Loucy (cell line): ENCODE measurements around the gene SYCP2.

Experiments
- H2AFZ ChIP-seq: fragments of 200-600 bp; sonication (generic); 2 replicates; pipeline ENCODE4 v1.6.0; 2016; ENCODE audit warnings: antibody characterized with exemption, mild to moderate bottlenecking, low read length, moderate library complexity
- H3F3A ChIP-seq: fragments of 200-600 bp; 2 replicates; pipeline ENCODE4 v1.6.0; 2016; ENCODE audit warnings: antibody characterized with exemption, low read depth, mild to moderate bottlenecking
- H3K27me3 ChIP-seq: fragments of 200-600 bp; sonication (generic); 2 replicates; pipeline ENCODE4 v1.6.1; 2014; ENCODE audit warnings: low read length, mild to moderate bottlenecking; ENCODE audit not compliant: insufficient read depth, poor library complexity, severe bottlenecking
- H3K36me3 ChIP-seq: fragments of 200-600 bp; sonication (generic); 2 replicates; pipeline ENCODE4 v1.6.1; 2016; ENCODE audit warnings: low read length; ENCODE audit not compliant: insufficient read depth
- H3K4me1 ChIP-seq: fragments of 200-600 bp; sonication (generic); 2 replicates; pipeline ENCODE4 v1.5.1; 2014; ENCODE audit warnings: low read length, mild to moderate bottlenecking; ENCODE audit not compliant: insufficient read depth, poor library complexity, severe bottlenecking
- H3K4me2 ChIP-seq: fragments of 200-600 bp; sonication (generic); 2 replicates; pipeline ENCODE4 v1.6.0; 2014; ENCODE audit warnings: antibody characterized with exemption, low read length, low read depth, mild to moderate bottlenecking; ENCODE audit not compliant: poor library complexity, severe bottlenecking
- H3K4me3 ChIP-seq: fragments of 200-600 bp; sonication (generic); 2 replicates; pipeline ENCODE4 v1.5.1; 2014; ENCODE audit warnings: low read length, mild to moderate bottlenecking, mixed read lengths; ENCODE audit not compliant: poor library complexity, severe bottlenecking
- H3K79me2 ChIP-seq: fragments of 200-600 bp; sonication (generic); 2 replicates; pipeline ENCODE4 v1.6.1; 2014; ENCODE audit warnings: low read length; ENCODE audit not compliant: insufficient read depth
- H3K9ac ChIP-seq: fragments of 200-600 bp; sonication (generic); 2 replicates; pipeline ENCODE4 v1.6.0; 2014; ENCODE audit warnings: mild to moderate bottlenecking, low read depth, low read length, moderate library complexity; ENCODE audit not compliant: poor library complexity, severe bottlenecking
- H3K9me2 ChIP-seq: fragments of 200-600 bp; sonication (generic); replicated peaks from 2 replicates; pipeline ENCODE4 v1.6.1; 2016; ENCODE audit warnings: low read depth, low read length, mixed read lengths
- H3K9me3 ChIP-seq: fragments of 200-600 bp; sonication (generic); 2 replicates; pipeline ENCODE4 v1.6.1; 2014; ENCODE audit warnings: mild to moderate bottlenecking, antibody characterized with exemption, low read length, low read depth; ENCODE audit not compliant: insufficient read depth
- H4K20me1 ChIP-seq: fragments of 200-600 bp; sonication (generic); 2 replicates; pipeline ENCODE4 v1.6.0; 2014; ENCODE audit warnings: antibody characterized with exemption, low read length, mild to moderate bottlenecking; ENCODE audit not compliant: insufficient read depth, poor library complexity, severe bottlenecking
- CTCF ChIP-seq: fragments of 200-600 bp; sonication (generic); conservative IDR thresholded peaks from 2 replicates; pipeline ENCODE4 v1.5.1; 2014; ENCODE audit warnings: mild to moderate bottlenecking, antibody characterized with exemption, low read length
- EZH2phosphoT487 ChIP-seq: fragments of 200-600 bp; IDR thresholded peaks from 2 replicates; pipeline ENCODE4 v1.6.1; 2018; ENCODE audit warnings: antibody characterized with exemption, mild to moderate bottlenecking, moderate library complexity, borderline replicate concordance

The SYCP2 gene

GRCh38 chr20:59863058-59863457 is 70.4 kb downstream of the SYCP2 start:
- H3K4me2 ChIP-seq = no peak overlapping the region
- no peak overlapping the region for H3K4me3 ChIP-seq
- no peaks in the 10 kb centered on the region for H3K9me2 ChIP-seq
- no peaks in the 10 kb centered on the region for H3K79me2 ChIP-seq
- no peaks in the 10 kb centered on the region for H3K27me3 ChIP-seq
- H3K9ac ChIP-seq = no peak overlapping the region
- no peaks in the 10 kb centered on the region for H4K20me1 ChIP-seq
- TF ChIP-seq EZH2phosphoT487 (no peak), CTCF (no peak)
- H2AFZ ChIP-seq = no peak overlapping the region
- H3K4me1 ChIP-seq = no peaks in the 10 kb centered on the region
- no peaks in the 10 kb centered on the region for H3K9me3 ChIP-seq
- no peaks in the 10 kb centered on the region for H3K36me3 ChIP-seq
- no peaks in the 10 kb centered on the region for H3F3A ChIP-seq

- Histone ChIP-seq H3K4me3 (no peak overlapping the region), H3K79me2 (no peaks in the 10 kb centered on the region), H3K36me3 (no peaks in the 10 kb centered on the region), H3K4me2 (no peak overlapping the region), H3F3A (no peaks in the 10 kb centered on the region), H3K9me2 (no peaks in the 10 kb centered on the region), H3K9ac (no peak overlapping the region), H3K27me3 (no peaks in the 10 kb centered on the region), H3K4me1 (no peaks in the 10 kb centered on the region), H4K20me1 (no peaks in the 10 kb centered on the region), H2AFZ (no peak overlapping the region), H3K9me3 (no peaks in the 10 kb centered on the region; the same call in 1 of the 2 replicates)
- TF ChIP-seq EZH2phosphoT487 = no peak
- no peak for TF ChIP-seq CTCF
These were observed 72.0 kb downstream of the SYCP2 start for GRCh38 chr20:59861401-59861800.

- H3K9me3 ChIP-seq = no peaks in the 10 kb centered on the region; the same call in 1 of the 2 replicates
- no peaks in the 10 kb centered on the region for H3K9me2 ChIP-seq
- no peaks in the 10 kb centered on the region for H3F3A ChIP-seq
- peaks cover 9% of the 10 kb centered on the region; the same call in 1 of the 2 replicates for H3K36me3 ChIP-seq
- H3K27me3 ChIP-seq = no peaks in the 10 kb centered on the region
- H3K79me2 ChIP-seq = no peaks in the 10 kb centered on the region
- no peak for TF ChIP-seq CTCF
- TF ChIP-seq EZH2phosphoT487 = no peak
- H2AFZ ChIP-seq = no peak overlapping the region
- no peak overlapping the region for H3K4me2 ChIP-seq
- H3K4me1 ChIP-seq = no peaks in the 10 kb centered on the region
- no peak overlapping the region for H3K4me3 ChIP-seq
- H4K20me1 ChIP-seq = no peaks in the 10 kb centered on the region
- no peak overlapping the region for H3K9ac ChIP-seq
These were observed 75.0 kb downstream of the SYCP2 start for GRCh38 chr20:59858425-59858824.
